HUES64 (cell line): Measurements from ENCODE around the gene SEPTIN11.
A peak's percentile ranks its signal among the peaks of the same experiment; 100 is the strongest.

Source experiments
- H3K27ac ChIP-seq: 2 replicates; pipeline ENCODE4 v1.7.0; 2013; ENCODE audit warnings: low read depth, low read length, inconsistent platforms
- H3K27me3 ChIP-seq: 2 replicates; pipeline ENCODE4 v1.6.1; 2013; ENCODE audit warnings: mild to moderate bottlenecking, low read length; ENCODE audit not compliant: insufficient read depth
- H3K36me3 ChIP-seq: 2 replicates; pipeline ENCODE4 v1.6.1; 2013; ENCODE audit warnings: mild to moderate bottlenecking, low read length; ENCODE audit not compliant: insufficient read depth
- H3K4me1 ChIP-seq: 2 replicates; pipeline ENCODE4 v1.6.1; 2013; ENCODE audit warnings: mild to moderate bottlenecking, low read length, moderate library complexity; ENCODE audit not compliant: insufficient read depth
- H3K4me3 ChIP-seq: 2 replicates; pipeline ENCODE4 v1.5.1; 2013; ENCODE audit warnings: mild to moderate bottlenecking, low read length, moderate library complexity
- H3K9ac ChIP-seq: 2 replicates; pipeline ENCODE4 v1.6.1; 2013; ENCODE audit warnings: mild to moderate bottlenecking, low read depth, low read length
- H3K9me3 ChIP-seq: 2 replicates; pipeline ENCODE4 v1.6.1; 2013; ENCODE audit warnings: low read depth, low read length; ENCODE audit not compliant: insufficient read depth
- WGBS: fragments of 150-250, 120-280 bp; methylation state at CpG from one replicate; pipeline ENCODE4 v1.1.7; 2013; ENCODE audit warnings: missing lambda C conversion rate; 5-methylcytosine and 5-hydroxymethylcytosine counted together

Gene SEPTIN11

GRCh38 chr4:76995776-76996175, 46.2 kb downstream of the SEPTIN11 start:
- Histone ChIP-seq H3K9me3 (no peaks in the 10 kb centered on the region), H3K27me3 (no peaks in the 10 kb centered on the region), H3K9ac (no peak overlapping the region), H3K36me3 (peaks cover 35% of the 10 kb centered on the region), H3K27ac (no peak overlapping the region), H3K4me3 (no peak overlapping the region), H3K4me1 (peaks cover 31% of the 10 kb centered on the region)
- 100% methylated on average over 1 of the region's 1 CpG for WGBS

- H3K9me3 ChIP-seq = no peaks in the 10 kb centered on the region
- H3K27ac ChIP-seq = no peak overlapping the region
- peaks cover 35% of the 10 kb centered on the region for H3K36me3 ChIP-seq
- no peak overlapping the region for H3K4me3 ChIP-seq
- no peaks in the 10 kb centered on the region for H3K27me3 ChIP-seq
- WGBS = 83% methylated on average over 1 of the region's 2 CpGs
- no peak overlapping the region for H3K9ac ChIP-seq
- H3K4me1 ChIP-seq = peaks cover 38% of the 10 kb centered on the region
Measured at GRCh38 chr4:76996445-76996844, 46.9 kb downstream of the SEPTIN11 start.

DNA sequence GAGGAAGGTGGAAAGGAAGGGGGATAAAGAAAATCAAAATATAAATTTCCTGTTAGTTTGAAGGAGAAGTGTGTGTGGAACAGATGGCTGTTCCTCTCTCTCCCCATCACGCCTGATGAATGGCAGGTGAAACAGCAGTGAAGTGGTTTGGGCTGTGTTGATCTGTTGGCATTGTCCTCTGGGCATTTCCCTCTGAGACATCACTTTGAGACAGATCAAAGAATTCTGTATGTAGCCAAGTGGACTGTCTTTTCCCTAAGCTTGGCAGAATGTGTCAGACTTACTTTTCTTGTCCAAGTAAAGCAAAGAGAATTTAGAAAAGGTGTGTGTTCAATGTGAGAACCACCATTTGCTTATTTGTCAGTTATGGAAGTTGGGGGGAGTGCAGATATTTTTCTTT, 47.5 kb downstream of the SEPTIN11 start:
- 88% methylated on average over 1 of the region's 1 CpG for WGBS
- Histone ChIP-seq H3K4me1 (peaks cover 43% of the 10 kb centered on the region), H3K9ac (no peak overlapping the region), H3K27ac (peak overlapping the region; percentile 38; the same call in 1 of the 2 replicates), H3K36me3 (peaks cover 35% of the 10 kb centered on the region), H3K27me3 (no peaks in the 10 kb centered on the region), H3K9me3 (no peaks in the 10 kb centered on the region), H3K4me3 (no peak overlapping the region)

DNA sequence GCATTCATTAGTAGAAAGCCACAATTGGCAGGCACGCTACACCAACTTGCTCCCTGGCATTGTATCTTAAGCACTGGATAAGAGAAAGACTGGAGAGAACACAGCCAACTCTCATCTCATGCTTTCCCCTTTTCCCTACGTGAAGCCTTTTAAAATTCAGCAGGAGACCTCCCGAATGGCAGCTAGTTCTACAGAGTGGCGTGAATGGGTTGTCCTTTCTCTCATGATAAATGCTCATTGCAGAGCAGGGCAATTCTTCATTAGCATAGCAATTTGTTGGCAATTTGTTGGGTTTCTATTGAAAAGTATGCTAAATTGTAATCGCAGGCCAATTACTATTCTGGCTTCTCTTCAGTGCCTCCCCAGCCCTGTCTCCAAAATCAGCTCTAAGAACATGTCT, 48.0 kb downstream of the SEPTIN11 start:
- peak overlapping the region; percentile 38; the same call in 1 of the 2 replicates for H3K27ac ChIP-seq
- no peak overlapping the region for H3K4me3 ChIP-seq
- H3K9ac ChIP-seq = no peak overlapping the region
- 49% methylated on average over 5 of the region's 5 CpGs for WGBS
- H3K9me3 ChIP-seq = no peaks in the 10 kb centered on the region
- H3K4me1 ChIP-seq = peaks cover 48% of the 10 kb centered on the region
- H3K27me3 ChIP-seq = no peaks in the 10 kb centered on the region
- H3K36me3 ChIP-seq = peaks cover 35% of the 10 kb centered on the region

GRCh38 chr4:76998251-76998901, 48.8 kb downstream of the SEPTIN11 start:
- Histone ChIP-seq H3K9me3 (no peaks in the 10 kb centered on the region), H3K36me3 (peaks cover 35% of the 10 kb centered on the region), H3K4me1 (peaks cover 55% of the 10 kb centered on the region), H3K4me3 (no peak overlapping the region), H3K27me3 (no peaks in the 10 kb centered on the region), H3K27ac (no peak overlapping the region), H3K9ac (no peak overlapping the region)
- 89% methylated on average over 8 of the region's 8 CpGs for WGBS
